ENCODE data around the gene GJA5. TPM values are rescaled to one million over a fixed set of nuclear protein-coding genes. Genes with fewer than 3 reads are reported as not detected.

GJA5 gene
- total RNA-seq, 1 experiment from 2014 or later: not detected

- no peaks in the 10 kb centered on the region for H3K9me3 ChIP-seq (ENCODE audit: control insufficient read depth, insufficient read depth, low read depth, low read length)
- H3K4me3 ChIP-seq (ENCODE audit: low read depth in 2 of 2, low read length in 2 of 2): no peak overlapping the region
- H3K27me3 ChIP-seq (ENCODE audit: control insufficient read depth, insufficient read depth, low read length): peaks cover 22% of the 10 kb centered on the region
- ChIA-PET POLR2A (no interaction called here), CTCF (no interaction called here)
- H3K36me3 ChIP-seq (ENCODE audit: control insufficient read depth, insufficient read depth, low read length): no peaks in the 10 kb centered on the region
- no TSS peak for BruUV-seq (replicated peaks)
- no peaks in the 10 kb centered on the region for H3K4me1 ChIP-seq (ENCODE audit: control insufficient read depth, insufficient read depth, low read length)
- intact Hi-C loops (cut with micrococcal nuclease; ENCODE audit: unreplicated experiment): no loop called here
- in situ Hi-C loops (cut with HindIII; ENCODE audit: low pct_unique_long_range_greater_than_20kb, low sequenced_read_pairs): no loop called here
- no peak for TF ChIP-seq POLR2AphosphoS5 (IDR thresholded peaks at IDR 0.05; ENCODE audit: low read depth, low read length)
- no peak for TF ChIP-seq CTCF (IDR thresholded peaks at IDR 0.05)
- TF ChIP-seq, protein P1, sequence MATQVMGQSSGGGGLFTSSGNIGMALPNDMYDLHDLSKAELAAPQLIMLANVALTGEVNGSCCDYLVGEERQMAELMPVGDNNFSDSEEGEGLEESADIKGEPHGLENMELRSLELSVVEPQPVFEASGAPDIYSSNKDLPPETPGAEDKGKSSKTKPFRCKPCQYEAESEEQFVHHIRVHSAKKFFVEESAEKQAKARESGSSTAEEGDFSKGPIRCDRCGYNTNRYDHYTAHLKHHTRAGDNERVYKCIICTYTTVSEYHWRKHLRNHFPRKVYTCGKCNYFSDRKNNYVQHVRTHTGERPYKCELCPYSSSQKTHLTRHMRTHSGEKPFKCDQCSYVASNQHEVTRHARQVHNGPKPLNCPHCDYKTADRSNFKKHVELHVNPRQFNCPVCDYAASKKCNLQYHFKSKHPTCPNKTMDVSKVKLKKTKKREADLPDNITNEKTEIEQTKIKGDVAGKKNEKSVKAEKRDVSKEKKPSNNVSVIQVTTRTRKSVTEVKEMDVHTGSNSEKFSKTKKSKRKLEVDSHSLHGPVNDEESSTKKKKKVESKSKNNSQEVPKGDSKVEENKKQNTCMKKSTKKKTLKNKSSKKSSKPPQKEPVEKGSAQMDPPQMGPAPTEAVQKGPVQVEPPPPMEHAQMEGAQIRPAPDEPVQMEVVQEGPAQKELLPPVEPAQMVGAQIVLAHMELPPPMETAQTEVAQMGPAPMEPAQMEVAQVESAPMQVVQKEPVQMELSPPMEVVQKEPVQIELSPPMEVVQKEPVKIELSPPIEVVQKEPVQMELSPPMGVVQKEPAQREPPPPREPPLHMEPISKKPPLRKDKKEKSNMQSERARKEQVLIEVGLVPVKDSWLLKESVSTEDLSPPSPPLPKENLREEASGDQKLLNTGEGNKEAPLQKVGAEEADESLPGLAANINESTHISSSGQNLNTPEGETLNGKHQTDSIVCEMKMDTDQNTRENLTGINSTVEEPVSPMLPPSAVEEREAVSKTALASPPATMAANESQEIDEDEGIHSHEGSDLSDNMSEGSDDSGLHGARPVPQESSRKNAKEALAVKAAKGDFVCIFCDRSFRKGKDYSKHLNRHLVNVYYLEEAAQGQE (IDR thresholded peaks at IDR 0.05; ENCODE audit: insufficient read depth in 1 of 2, low read depth in 2 of 2, low read length in 1 of 2): no peak
- no peak for TF ChIP-seq SIN3A (IDR thresholded peaks at IDR 0.05; ENCODE audit: borderline replicate concordance, insufficient read depth, low read depth, low read length)
- no peak for TF ChIP-seq TCF7L2 (IDR thresholded peaks at IDR 0.05; ENCODE audit: low read depth, low read length)
- H3K27ac ChIP-seq (ENCODE audit: low read length): no peak overlapping the region
- DNase-seq (ENCODE audit: low read depth, low spot score) (no peak), ATAC-seq (no peak)
Observed at GRCh38 chr1:147777694-147778093, 17.3 kb upstream of the GJA5 start.

DNA sequence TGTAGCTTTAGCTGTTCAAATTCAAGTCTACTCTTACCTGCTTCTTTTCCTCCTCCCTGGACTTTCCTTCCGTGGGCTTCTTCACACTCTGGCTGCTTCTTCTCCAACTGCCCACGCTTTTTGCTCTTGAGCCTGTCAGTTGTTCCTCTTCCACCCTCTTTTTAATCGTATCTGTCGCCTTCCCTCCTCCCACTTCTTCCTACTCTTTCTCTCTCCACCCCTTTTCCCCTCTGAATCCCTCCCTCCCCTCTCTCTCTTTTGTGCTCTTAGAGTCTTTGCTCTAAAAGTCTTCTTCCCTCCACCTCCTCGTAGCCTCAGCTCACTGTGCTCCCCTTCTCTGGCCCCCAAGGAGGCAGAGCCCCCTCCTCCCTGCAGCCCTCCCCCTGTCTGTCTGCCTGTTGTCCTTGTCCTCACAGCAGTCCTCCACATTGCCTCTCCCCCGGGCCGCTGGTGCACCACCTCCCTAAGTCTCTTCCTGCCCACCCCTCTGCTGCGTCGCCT, 12.9 kb upstream of the GJA5 start:
- Histone ChIP-seq H3K36me3 (ENCODE audit: control insufficient read depth, insufficient read depth, low read length) (no peaks in the 10 kb centered on the region), H3K27ac (ENCODE audit: low read length) (no peak overlapping the region), H3K4me3 (ENCODE audit: low read depth in 2 of 2, low read length in 2 of 2) (no peak overlapping the region), H3K9me3 (ENCODE audit: control insufficient read depth, insufficient read depth, low read depth, low read length) (no peaks in the 10 kb centered on the region), H3K27me3 (ENCODE audit: control insufficient read depth, insufficient read depth, low read length) (peaks cover 22% of the 10 kb centered on the region), H3K4me1 (ENCODE audit: control insufficient read depth, insufficient read depth, low read length) (no peaks in the 10 kb centered on the region)
- CTCF ChIA-PET: no interaction called here
- in situ Hi-C loops (cut with HindIII; ENCODE audit: low pct_unique_long_range_greater_than_20kb, low sequenced_read_pairs): no loop called here
- ATAC-seq: no peak
- DNase-seq (ENCODE audit: low read depth, low spot score): no peak
- intact Hi-C loops (cut with micrococcal nuclease; ENCODE audit: unreplicated experiment): no loop called here
- POLR2A ChIA-PET: no interaction called here
- TF ChIP-seq, protein P1 (IDR thresholded peaks at IDR 0.05; ENCODE audit: insufficient read depth in 1 of 2, low read depth in 2 of 2, low read length in 1 of 2): no peak
- TF ChIP-seq SIN3A (IDR thresholded peaks at IDR 0.05; ENCODE audit: borderline replicate concordance, insufficient read depth, low read depth, low read length) (no peak), TCF7L2 (IDR thresholded peaks at IDR 0.05; ENCODE audit: low read depth, low read length) (no peak), CTCF (IDR thresholded peaks at IDR 0.05) (no peak), POLR2AphosphoS5 (IDR thresholded peaks at IDR 0.05; ENCODE audit: low read depth, low read length) (no peak)
- BruUV-seq (replicated peaks): no TSS peak

All from Panc1 (cell line).